ENCODE results near the gene MET.
"Not testable (repeated sequence)": the region's sequence is repeated elsewhere in the genome, so short reads cannot be mapped to it uniquely, and the experiment has no call there.

DNA sequence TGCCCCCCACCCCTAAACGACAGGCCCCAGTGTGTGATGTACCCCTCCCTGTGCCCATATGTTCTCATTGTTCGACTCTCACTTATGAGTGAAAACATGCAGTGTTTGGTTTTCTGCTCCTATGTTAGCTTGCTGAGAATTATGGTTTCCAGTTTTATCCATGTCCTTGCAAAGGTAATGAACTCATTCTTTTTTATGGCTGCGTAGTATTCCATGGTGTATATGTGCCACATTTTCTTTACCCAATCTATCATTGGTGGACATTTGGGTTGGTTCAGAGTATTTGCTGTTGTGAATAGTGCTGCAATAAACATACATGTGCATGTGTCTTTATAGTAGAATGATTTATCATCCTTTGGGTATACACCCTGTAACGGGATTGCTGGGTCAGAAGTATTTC, 149.7 kb downstream of the MET start:
- TF ChIP-seq, protein P1, sequence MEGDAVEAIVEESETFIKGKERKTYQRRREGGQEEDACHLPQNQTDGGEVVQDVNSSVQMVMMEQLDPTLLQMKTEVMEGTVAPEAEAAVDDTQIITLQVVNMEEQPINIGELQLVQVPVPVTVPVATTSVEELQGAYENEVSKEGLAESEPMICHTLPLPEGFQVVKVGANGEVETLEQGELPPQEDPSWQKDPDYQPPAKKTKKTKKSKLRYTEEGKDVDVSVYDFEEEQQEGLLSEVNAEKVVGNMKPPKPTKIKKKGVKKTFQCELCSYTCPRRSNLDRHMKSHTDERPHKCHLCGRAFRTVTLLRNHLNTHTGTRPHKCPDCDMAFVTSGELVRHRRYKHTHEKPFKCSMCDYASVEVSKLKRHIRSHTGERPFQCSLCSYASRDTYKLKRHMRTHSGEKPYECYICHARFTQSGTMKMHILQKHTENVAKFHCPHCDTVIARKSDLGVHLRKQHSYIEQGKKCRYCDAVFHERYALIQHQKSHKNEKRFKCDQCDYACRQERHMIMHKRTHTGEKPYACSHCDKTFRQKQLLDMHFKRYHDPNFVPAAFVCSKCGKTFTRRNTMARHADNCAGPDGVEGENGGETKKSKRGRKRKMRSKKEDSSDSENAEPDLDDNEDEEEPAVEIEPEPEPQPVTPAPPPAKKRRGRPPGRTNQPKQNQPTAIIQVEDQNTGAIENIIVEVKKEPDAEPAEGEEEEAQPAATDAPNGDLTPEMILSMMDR (IDR thresholded peaks at IDR 0.05) = not testable (repeated sequence)
- TF ChIP-seq POLR2A (IDR thresholded peaks at IDR 0.05) = not testable (repeated sequence)
